ENCODE measurements around the gene PLXNA4.

Gene PLXNA4

DNA sequence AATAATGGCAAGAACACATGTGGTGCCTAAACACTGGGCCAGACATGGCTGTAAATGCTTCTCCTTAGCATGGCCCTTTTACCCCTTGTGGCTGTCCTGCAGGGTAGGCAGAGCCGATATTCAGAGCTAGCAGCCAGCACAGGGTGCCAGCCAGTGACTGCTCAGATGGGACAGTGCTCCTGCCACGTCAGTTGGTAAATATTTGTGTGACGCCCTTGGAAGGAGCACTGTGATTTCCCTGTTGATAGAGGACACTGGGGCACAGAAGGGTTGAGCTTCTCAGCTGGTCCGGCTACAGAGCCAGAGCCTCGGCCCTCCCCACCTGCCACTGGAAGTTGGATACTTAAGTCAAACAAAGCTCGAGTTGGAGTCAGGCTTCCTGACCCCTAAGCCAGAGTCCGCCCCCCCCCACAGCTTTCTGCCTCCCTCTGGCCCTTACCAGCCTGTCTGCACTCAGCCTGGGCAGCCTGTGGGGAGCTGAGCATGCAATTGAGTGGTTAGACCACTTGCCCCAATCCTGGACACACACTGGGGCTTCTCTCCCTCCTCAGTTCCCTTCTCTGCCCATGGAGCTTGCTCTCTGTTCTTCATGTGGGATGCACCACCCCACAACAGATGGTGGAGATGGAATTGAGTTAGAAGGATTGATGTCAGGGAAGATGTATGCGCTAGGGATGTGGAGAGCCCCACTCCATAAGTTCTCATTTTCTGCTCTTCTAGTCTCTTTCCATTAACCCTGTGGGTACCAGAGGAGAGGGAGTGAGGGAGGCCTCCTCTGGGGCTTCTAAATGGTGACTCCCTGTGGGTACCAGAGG is 350.8 kb downstream of the PLXNA4 start:
- no peak for DNase-seq

DNA sequence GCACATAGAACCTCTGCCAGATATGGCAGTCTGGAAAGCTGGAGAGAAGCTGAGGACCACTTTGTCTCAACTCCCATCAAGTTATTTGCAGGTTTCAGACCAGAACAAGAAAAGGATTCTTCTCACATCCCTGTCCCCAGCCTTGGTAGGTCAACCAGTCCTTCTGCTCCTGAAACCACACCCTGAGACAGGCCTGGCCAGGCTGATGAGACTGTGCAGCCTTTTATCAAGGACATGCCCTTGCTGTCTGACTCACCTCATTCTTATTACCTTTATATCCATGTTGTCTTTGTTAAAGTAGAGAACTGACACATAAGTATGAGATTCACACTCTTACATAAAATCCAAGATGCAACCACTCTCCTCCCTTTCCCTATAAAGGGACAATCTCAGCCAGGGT is 354.9 kb downstream of the PLXNA4 start:
- no peak for DNase-seq

DNA sequence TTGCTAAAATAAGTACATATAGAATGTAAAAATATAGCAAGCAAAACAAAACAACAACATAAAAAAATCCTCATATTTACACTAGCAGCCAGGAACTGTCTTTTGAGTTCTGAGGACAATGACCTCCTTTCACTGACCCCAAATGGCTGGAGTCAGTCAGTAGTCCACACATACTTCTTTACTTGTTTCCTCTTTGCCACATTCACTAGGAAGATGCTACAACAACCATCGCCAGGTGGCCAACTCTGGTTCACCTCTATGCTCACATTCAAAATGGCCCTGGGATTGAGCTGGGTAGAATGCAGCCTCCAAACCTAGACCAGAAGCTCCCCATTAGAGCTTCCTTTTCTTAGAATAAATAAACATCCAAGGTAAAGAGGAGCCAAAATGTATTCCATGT is 356.2 kb downstream of the PLXNA4 start:
- DNase-seq: no peak

DNA sequence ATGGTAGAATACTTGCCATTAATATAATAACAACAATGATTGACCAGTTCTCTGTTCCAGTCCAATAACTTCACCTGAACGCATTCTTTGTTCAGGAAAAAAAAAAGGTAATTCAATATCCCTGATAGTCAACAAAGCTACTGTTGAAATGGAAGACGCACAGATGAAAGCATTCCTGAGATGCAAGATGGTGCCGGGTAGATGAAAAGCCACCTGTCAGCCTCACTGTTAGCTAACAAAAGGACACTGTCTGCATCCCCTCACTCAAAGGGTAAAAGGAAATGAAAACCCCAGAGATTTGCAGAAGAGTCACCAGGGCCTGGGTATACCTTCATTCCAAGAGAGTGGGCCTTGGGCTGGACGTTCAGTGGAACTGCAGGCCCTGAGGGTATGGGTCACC is 357.4 kb downstream of the PLXNA4 start:
- no peak for DNase-seq

DNA sequence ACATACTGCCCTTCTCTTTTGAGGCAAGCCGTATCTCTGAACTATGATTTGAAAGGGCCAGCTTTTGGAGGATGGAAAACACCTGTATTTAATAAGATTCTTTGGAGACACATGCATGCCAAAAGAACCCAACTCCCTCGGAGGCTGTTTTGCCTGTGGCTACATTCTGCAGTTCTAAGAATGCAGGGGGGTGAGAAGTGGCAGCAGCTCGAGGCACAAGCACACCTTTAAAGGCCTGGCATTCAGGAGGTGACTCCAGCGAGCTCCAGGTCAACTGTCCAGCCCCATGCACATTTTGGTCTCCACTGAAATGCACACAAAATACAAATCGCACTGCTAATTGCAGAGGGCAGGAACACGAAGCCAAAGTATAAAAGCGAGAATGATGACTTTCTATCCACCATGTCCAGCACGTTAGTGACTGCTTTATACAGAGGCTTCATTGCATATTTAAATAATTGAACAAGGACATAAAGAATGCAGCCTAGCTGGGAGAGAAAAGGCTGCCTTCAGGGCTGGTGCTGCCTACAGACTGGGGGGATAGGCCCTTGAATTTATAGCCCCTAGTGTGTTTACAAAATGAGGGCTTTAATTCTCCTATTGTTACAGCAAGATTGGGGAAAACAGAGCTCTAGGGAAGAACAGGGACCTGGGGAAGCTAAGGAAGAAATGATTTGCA is 359.3 kb downstream of the PLXNA4 start:
- DNase-seq: no peak

DNA sequence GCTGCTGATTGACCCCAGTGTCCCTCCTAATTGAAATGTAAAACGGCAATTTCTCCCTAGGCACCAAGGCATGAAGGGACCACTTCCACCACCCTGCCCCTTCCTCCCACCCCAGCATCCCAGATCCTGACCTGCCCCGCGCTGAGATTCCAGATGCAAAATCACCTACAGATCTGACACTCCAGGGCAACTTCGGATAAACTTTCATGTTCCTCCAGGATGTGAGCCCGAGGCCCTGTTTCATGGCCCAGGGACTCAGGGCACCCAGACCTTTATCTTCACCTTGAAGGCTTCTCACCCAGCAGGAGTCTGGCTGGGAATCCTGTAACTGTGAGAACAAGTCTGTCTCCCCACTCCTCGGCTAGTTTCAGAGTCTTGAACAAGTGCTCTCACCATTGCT is 361.8 kb downstream of the PLXNA4 start:
- DNase-seq: no peak

DNA sequence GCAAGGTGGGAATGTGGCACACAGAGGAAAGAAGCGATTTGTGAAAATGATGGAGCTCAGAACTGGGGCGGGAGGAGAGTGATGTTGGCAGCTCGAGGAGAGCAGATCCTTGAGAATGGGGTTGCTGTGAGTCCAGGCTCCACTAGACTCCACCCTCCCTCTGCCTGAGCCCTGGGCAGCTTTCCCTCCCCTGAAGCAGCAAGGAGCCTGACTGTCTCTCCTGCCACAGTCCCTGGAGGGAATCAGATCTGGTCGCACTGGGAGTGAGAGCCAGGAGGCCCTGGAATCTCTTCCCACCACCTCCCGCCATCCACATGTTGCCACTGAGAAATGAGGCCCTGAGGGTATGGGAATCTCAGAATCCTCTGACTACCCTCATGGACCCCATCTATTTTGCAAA is 362.7 kb downstream of the PLXNA4 start:
- DNase-seq: no peak

DNA sequence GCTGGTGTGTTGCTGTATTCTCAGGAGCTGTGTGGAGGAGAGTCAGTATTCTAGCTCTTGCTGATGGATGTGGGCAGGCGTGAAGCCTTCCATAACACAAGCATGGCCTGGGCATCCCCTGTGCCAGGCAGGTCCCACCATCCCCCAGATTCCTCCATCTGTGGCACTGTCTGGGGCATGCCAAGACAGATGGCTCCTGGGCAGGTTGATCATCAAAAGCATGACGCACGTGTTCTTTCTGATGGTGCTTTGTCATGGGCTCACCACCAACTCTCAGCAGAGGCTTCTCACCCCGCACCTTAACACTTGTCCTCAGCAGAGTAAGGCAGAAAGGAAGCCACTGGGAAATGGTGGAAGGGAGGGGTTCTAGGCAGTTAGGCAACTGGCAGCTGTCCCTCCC is 364.3 kb downstream of the PLXNA4 start:
- no peak for DNase-seq

DNA sequence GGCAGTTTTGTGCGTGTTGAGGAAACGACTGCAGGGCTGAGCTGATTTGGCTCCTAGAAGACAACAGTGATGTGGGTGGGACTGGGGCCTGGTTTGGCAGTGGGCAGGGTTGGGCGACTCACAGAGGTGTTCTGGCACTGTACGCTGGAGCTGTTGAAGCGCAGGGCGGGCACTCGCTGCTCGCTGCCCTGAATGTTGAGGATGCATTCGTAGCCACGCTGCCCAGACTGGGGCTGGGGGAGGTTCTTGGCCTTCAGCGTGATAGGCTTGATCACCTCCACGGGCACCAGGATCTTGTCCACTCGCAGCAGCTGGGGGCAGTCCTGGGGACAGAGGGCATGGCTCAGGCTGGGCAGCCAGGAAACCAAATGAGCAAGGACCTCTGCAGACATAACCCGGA is 365.4 kb downstream of the PLXNA4 start:
- DNase-seq: no peak

DNA sequence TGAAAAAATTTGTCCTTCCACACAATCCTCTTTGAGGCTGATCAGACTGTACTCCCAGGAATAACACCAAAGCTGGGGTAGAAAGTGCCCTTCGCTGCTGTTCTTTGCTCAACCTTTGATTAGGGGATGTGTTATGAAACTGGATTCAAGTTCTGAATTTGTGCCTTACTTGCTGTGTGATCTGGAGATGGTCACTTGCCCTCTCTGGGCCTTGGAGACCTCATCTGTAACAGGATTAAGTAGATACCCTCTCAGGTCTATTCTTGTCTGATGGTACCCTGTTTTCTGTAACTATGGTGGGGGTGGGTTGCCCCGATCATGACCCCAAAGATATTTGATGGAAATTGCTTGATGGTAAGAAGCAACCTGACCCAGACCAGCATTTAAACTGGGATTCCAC is 368.5 kb downstream of the PLXNA4 start:
- DNase-seq: no peak

DNA sequence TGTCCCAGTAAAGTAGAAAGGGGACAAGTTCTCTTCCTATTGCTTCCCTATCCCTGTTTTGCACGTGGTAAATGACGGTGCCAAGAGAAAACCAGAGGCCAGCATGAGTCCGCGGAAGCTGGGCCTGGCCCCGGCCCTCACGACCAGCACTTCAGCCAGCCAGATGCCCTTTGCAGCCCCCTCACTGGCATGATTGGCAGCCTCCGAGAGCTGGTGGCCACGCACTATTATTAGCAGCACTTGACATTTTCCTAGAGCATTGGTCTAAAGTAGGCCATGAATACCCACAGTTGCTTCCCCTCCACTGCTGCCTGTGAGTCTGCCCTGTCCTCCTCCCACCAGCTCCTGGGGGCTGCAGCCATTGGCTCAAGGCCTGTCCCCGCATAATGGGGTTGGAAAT is 369.1 kb downstream of the PLXNA4 start:
- no peak for DNase-seq

DNA sequence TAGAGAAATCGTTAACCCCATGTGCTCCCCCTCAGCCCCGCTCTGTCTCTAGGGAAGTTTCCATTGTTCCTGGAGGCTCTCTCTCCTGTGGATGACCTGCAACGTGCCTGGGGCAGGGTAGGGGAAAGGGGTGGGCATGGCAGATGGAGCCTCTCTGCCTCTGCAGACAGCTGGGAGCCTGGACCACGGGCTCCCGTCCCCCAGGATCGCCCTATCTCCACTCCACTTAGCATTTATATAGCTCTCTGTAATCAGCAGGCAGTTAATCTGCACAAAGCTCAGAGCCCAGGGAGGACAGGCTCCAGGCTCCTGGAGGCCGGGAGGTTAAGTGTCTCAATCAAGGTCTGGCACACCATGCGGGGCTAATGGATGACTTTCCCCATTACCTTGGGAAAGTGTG is 369.7 kb downstream of the PLXNA4 start:
- no peak for DNase-seq

DNA sequence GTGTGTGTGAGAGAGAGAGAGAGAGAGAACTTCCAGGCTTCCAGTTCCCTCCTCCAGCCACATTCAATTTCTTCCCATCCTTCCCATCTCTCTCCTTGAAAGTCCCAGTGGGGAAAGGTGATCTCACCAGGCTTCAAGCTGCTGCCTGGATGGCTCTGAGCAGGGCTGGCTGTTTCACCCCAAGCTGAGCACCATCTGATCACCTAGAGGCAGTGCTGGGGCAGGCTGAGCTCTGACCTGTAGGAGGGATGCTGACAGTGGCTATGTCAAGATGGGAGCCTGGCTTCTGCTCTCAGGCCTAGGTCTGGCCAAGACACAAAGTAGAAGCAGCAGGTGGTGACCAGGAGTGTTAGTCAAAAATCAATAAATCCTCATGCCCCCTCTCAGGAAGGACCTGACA is 370.8 kb downstream of the PLXNA4 start:
- no peak for DNase-seq

DNA sequence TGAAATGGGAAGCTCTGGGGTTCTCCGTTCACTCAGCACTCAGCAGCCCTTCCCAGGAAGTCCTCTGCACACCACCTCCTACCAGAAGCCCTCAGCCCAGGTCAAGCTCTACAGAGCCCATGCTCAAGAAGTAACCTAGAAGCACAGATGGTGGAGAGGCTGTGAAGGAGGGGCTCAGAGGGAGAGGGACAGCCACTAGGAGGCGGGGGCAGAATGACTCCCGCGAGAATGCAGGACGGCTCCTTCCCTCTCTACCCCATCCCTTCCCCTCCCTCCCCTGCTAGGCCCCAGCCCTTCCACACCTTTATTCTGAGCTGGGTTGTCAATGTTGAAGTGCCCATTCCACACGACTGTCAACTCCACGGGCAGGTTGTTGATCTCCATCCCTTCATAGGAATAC is 373.2 kb downstream of the PLXNA4 start:
- DNase-seq: no peak

DNA sequence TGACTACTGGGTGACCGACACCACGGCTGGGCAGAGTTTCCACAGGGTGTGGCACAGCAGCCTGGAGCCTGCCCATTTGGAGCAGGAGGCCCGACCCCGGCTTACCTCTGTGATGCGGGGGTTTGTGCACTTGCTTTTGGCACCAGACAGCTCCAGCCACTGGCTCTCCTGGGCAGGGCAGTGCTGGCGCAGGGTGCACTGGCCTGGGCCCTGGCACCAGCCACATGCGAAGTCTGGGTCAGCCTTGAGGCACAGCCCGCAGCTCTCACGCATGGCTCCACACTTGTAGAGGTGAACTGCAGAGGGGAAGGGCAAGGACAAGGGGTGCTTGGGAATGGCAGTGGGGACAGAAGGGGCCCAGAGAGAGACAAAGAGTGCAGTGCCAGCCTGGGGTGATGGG is 373.7 kb downstream of the PLXNA4 start:
- no peak for DNase-seq

DNA sequence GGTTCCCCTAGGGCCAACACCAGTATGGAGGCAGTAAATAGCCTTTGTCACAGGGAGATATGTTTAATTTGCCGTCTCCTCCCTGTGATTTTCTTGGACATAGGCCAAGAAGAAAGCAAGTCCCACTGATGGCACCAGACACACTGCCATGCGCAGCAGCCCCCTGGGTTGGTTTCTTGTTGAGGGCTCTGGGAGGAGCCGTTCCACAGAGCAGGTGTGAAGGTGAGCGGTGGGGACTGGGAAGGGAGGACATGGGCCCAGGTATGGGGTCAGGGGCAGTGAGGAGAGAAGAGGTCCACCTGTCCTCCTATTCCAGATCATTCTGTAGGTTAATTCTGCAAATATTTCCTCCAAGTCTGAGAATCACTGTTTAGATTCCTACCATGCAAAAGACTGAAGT is 376.1 kb downstream of the PLXNA4 start:
- no peak for DNase-seq

DNA sequence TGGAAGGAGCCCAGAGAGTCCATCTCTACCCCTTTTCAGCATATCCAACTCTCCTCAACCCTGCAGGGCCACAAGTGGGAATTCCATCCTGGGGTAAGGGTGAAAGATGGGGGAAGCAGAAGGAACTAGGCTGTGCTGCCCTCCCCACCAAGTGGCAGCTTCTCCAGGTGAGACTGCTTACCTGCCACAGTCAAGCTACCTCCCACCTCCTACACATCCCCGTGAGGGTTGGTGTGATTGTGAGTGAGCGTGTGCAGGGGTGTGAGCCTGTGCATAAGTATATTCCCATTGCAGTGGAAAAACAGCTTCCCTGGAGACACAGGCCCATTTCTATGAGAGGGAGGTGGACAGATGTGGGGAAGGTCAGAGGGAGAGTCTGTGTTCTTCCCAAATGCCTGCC is 376.6 kb downstream of the PLXNA4 start:
- DNase-seq: no peak

DNA sequence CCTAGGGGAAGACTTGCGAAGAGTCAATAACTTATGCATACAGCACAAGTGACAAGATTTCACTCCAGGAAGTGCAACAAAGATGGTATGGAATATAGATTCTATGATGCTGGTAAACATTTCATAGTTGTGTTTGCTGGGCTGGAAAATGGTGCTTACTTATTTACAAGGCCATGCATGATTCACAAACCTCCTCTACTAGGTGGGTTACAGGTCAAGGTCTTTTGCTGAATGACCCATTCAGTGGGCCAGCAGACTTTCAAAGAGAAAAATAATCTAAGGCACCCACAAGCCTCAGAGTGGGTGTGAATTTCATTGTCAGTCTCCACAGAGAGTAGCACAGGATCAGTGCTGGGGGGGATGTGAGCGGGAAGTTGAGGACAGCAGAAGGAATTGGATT is 378.5 kb downstream of the PLXNA4 start:
- DNase-seq: no peak

DNA sequence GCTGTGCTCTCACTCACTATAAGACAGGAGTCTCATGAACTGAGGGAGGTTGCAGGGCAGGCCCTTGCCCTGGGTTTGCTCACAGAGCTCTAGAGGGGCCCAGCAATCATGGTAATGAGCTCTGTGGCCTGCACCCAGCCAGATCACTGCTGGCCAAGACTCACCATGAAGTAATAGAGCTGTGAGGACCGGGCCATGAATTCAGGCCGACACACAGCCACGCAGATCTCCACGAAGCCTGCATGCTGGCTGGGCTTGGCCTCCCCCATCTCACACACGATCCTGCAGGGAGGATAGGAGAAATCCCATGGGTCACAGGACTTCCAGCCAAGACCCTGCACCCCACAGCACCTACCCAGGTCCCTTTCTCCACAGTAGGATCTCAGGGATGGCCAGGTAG is 382.4 kb downstream of the PLXNA4 start:
- no peak for DNase-seq

DNA sequence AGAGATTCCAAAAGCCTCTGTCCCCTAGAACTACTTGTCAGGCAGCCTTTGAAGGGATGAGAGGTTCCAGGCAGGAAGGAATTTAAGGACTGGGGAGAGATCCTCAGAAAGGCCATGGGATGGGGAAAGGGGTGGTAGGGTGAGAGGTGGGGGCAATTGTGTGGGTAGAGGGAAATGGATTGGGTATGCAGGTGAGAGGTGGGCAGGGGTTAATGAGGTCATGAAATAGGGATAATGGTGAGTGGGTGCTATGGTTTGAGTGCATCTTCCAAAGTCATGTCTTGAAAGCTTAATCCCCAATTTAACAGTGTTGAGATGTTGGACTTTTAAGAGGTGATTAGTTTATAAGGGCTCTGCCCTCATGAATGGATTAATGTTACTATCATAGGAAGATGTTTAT is 383.5 kb downstream of the PLXNA4 start:
- no peak for DNase-seq

DNA sequence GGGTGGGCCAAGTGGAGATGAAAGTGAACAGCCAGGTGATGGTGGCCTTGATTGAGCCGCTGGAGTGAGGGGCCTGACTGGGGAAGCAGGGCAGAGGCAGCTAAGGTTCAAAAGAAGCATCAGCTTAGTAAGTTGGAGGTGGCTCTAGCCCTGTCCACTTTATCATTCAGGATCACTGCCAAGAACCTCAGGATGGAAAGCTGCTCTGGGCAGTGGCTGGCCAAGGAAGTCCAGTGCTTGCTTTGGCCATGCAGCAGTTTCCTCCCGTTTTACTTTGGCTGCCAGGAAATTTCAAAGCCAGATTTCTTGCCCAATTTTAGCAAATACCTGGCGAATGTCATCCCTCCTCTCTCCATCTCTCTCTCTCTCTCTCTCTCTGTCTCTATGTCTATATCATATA is 384.9 kb downstream of the PLXNA4 start:
- DNase-seq: no peak

DNA sequence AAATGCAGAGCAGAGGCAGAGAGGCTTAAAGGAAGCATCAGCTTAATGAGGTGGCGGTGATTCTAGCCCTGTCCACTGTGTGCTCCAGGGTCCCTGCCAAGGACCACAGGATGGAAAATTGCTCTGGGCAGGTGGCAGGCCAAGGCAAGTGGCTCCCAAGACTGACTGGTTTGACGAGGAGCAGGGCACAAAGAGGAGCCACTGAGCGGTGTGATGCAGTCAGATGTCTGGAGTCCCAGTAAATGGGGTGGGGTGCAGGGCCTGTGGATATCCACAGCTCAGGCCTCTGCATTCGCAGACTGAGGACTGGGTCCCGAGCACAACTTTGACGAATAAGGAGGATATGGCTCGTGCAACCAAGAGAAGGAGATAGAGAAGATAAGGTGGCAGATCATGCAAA is 385.6 kb downstream of the PLXNA4 start:
- DNase-seq: no peak

DNA sequence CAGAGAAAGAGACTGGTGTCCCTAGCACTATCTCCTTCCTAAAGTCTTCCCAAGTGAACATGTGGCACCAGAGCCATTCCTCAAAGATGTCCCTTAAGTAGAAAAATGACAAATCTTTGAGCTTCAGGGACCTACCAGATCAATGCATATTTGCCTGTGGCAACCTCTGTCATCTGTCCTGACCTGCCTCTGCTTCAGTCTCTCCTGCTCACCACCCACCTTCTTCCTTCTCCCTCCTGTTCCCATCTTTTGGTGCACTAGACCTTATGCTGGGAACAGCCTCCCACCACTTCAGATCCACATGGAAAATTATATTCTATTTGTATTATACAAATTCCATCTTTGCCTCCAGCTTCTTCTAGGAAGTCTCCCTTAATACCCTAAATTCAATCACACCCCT is 386.4 kb downstream of the PLXNA4 start:
- DNase-seq: no peak

DNA sequence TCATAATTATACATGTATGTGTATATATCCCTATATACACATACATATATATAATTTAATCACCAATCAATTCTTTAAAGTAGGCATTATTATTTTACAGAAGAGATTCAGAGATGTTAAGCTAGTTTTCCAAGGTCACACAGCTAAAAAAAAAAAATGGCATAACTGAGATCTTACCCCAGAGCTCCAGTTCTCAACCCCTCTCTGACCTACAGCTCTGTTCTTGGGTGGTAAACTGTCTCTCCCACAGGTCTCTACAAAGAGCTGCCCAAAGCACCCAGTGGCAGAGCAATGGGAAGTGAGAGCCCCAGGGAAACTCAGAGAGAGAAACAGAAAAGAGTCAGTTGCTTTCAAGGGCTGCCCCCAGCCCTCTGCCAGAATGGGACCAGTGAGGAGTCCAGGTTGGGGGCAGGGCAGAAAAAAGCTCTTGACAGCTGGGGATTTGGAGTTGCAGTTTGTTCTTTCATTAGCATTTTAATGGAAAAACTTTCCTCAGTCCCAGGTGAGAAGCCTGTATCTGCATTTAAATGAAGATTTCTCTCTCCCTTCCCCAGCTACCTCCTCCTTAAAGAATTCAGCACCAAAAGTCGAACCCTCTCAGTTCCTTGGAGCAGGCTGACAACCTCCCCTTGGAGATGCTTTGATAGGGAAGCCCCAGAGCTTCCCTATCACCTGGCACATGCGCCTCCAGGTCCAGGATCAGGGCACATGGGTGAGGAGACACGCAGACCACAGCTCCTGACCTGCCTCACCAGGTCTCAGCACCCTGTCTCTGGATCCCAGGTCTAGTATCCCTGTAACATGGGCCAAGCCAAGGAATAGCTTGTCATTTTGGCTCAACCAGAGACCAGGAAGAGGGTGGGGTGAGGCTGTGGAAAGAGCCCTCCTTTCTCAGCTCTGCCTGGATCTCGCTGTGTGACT is 388.1 kb downstream of the PLXNA4 start:
- no peak for DNase-seq

Data from activated T-cell treated with anti-CD3 and anti-CD28 coated beads for 4 hours (primary cell).